ENCODE measurements around the gene SCGB3A2. TPM values are rescaled to one million over a fixed set of nuclear protein-coding genes. Genes with fewer than 3 reads are reported as not detected.

The SCGB3A2 gene
- total RNA-seq, 2 donors from 2014 or later = not detected

GRCh38 chr5:147898875-147899401 is 20.4 kb downstream of the SCGB3A2 start:
- H3K36me3 Mint-ChIP-seq (ENCODE audit: low read depth) = peaks cover 2% of the 10 kb centered on the region

GRCh38 chr5:147901599-147902039 is 23.1 kb downstream of the SCGB3A2 start:
- H3K9me3 ChIP-seq (ENCODE audit: control insufficient read depth, low read length, poor library complexity, severe bottlenecking) = no peaks in the 10 kb centered on the region
- no peaks in the 10 kb centered on the region for H3K4me1 Mint-ChIP-seq
- no peak for ATAC-seq
- peaks cover 15% of the 10 kb centered on the region for H3K27me3 Mint-ChIP-seq
- no peak overlapping the region for H3K27ac Mint-ChIP-seq
- peaks cover 2% of the 10 kb centered on the region for H3K36me3 Mint-ChIP-seq (ENCODE audit: low read depth)
- no peak for DNase-seq
- no peak overlapping the region for H3K4me3 Mint-ChIP-seq

More at GRCh38 chr5:147898875-147899401, 20.4 kb downstream of the SCGB3A2 start:
- no peaks in the 10 kb centered on the region for H3K9me3 ChIP-seq (ENCODE audit: control insufficient read depth, low read length, poor library complexity, severe bottlenecking)
- H3K27me3 Mint-ChIP-seq = peaks cover 26% of the 10 kb centered on the region
- DNase-seq = no peak
- no peak for ATAC-seq
- no peak overlapping the region for H3K27ac Mint-ChIP-seq
- no peaks in the 10 kb centered on the region for H3K4me1 Mint-ChIP-seq
- H3K4me3 Mint-ChIP-seq = no peak overlapping the region

- H3K27ac Mint-ChIP-seq = no peak overlapping the region
- peaks cover 11% of the 10 kb centered on the region for H3K27me3 Mint-ChIP-seq
- no peaks in the 10 kb centered on the region for H3K9me3 ChIP-seq (ENCODE audit: control insufficient read depth, low read length, poor library complexity, severe bottlenecking)
- DNase-seq (no peak), ATAC-seq (no peak)
- no peaks in the 10 kb centered on the region for H3K4me1 Mint-ChIP-seq
- peaks cover 2% of the 10 kb centered on the region for H3K36me3 Mint-ChIP-seq (ENCODE audit: low read depth)
- no peak overlapping the region for H3K4me3 Mint-ChIP-seq
Measured at GRCh38 chr5:147902609-147903115, 24.2 kb downstream of the SCGB3A2 start.

- H3K4me3 Mint-ChIP-seq = no peak overlapping the region
- DNase-seq (no peak), ATAC-seq (no peak)
- H3K36me3 Mint-ChIP-seq (ENCODE audit: low read depth) = peaks cover 2% of the 10 kb centered on the region
- no peak overlapping the region for H3K27ac Mint-ChIP-seq
- H3K9me3 ChIP-seq (ENCODE audit: control insufficient read depth, low read length, poor library complexity, severe bottlenecking) = no peaks in the 10 kb centered on the region
- peaks cover 13% of the 10 kb centered on the region for H3K27me3 Mint-ChIP-seq
- H3K4me1 Mint-ChIP-seq = no peaks in the 10 kb centered on the region
Measured at GRCh38 chr5:147904110-147904509, 25.6 kb downstream of the SCGB3A2 start.

GRCh38 chr5:147906326-147907095 is 28.0 kb downstream of the SCGB3A2 start, which contains the start of gene C5orf46:
Gene C5orf46, minus strand, starts transcription at chr5:147906538. Its CDS starts 37 bp downstream, at chr5:147906501.
- ATAC-seq = no peak
- no peak within 1 kb of the TSS for H3K27ac Mint-ChIP-seq
- peaks cover 14% of the 10 kb centered on the region for H3K27me3 Mint-ChIP-seq
- no peaks in the 10 kb centered on the region for H3K4me1 Mint-ChIP-seq
- no peak for DNase-seq
- H3K4me3 Mint-ChIP-seq = no peak within 1 kb of the TSS
- no peaks in the 10 kb centered on the region for H3K36me3 Mint-ChIP-seq (ENCODE audit: low read depth)
- H3K9me3 ChIP-seq (ENCODE audit: control insufficient read depth, low read length, poor library complexity, severe bottlenecking) = no peaks in the 10 kb centered on the region

GRCh38 chr5:147911427-147911826 is 32.9 kb downstream of the SCGB3A2 start:
- ATAC-seq (no peak), DNase-seq (no peak)
- H3K27me3 Mint-ChIP-seq = peaks cover 37% of the 10 kb centered on the region
- peaks cover 3% of the 10 kb centered on the region for H3K4me1 Mint-ChIP-seq
- no peak overlapping the region for H3K27ac Mint-ChIP-seq
- H3K4me3 Mint-ChIP-seq = no peak overlapping the region
- H3K36me3 Mint-ChIP-seq (ENCODE audit: low read depth) = no peaks in the 10 kb centered on the region
- no peaks in the 10 kb centered on the region for H3K9me3 ChIP-seq (ENCODE audit: control insufficient read depth, low read length, poor library complexity, severe bottlenecking)

GRCh38 chr5:147912011-147912410 is 33.5 kb downstream of the SCGB3A2 start:
- DNase-seq (no peak), ATAC-seq (no peak)
- H3K9me3 ChIP-seq (ENCODE audit: control insufficient read depth, low read length, poor library complexity, severe bottlenecking) = no peaks in the 10 kb centered on the region
- Mint-ChIP-seq H3K27me3 (peaks cover 37% of the 10 kb centered on the region), H3K4me1 (peaks cover 3% of the 10 kb centered on the region), H3K27ac (no peak overlapping the region), H3K36me3 (ENCODE audit: low read depth) (no peaks in the 10 kb centered on the region), H3K4me3 (no peak overlapping the region)

GRCh38 chr5:147913786-147914185 is 35.3 kb downstream of the SCGB3A2 start:
- no peaks in the 10 kb centered on the region for H3K9me3 ChIP-seq (ENCODE audit: control insufficient read depth, low read length, poor library complexity, severe bottlenecking)
- ATAC-seq (no peak), DNase-seq (no peak)
- H3K27me3 Mint-ChIP-seq = peaks cover 31% of the 10 kb centered on the region
- H3K27ac Mint-ChIP-seq = no peak overlapping the region
- H3K4me3 Mint-ChIP-seq = no peak overlapping the region
- peaks cover 3% of the 10 kb centered on the region for H3K4me1 Mint-ChIP-seq
- H3K36me3 Mint-ChIP-seq (ENCODE audit: low read depth) = no peaks in the 10 kb centered on the region

- DNase-seq = no peak
Measured at GRCh38 chr5:147918101-147918685, 39.7 kb downstream of the SCGB3A2 start.

GRCh38 chr5:147918899-147919298 is 40.4 kb downstream of the SCGB3A2 start:
- peaks cover 14% of the 10 kb centered on the region for H3K27me3 Mint-ChIP-seq
- no peak overlapping the region for H3K4me3 Mint-ChIP-seq
- no peak overlapping the region for H3K27ac Mint-ChIP-seq
- DNase-seq (no peak), ATAC-seq (no peak)
- H3K36me3 Mint-ChIP-seq (ENCODE audit: low read depth) = no peaks in the 10 kb centered on the region
- H3K9me3 ChIP-seq (ENCODE audit: control insufficient read depth, low read length, poor library complexity, severe bottlenecking) = no peaks in the 10 kb centered on the region
- no peaks in the 10 kb centered on the region for H3K4me1 Mint-ChIP-seq

More at GRCh38 chr5:147918101-147918685, 39.7 kb downstream of the SCGB3A2 start:
- H3K36me3 Mint-ChIP-seq (ENCODE audit: low read depth) = no peaks in the 10 kb centered on the region
- no peak for ATAC-seq
- H3K9me3 ChIP-seq (ENCODE audit: control insufficient read depth, low read length, poor library complexity, severe bottlenecking) = no peaks in the 10 kb centered on the region
- no peak overlapping the region for H3K4me3 Mint-ChIP-seq
- peaks cover 21% of the 10 kb centered on the region for H3K27me3 Mint-ChIP-seq
- no peak overlapping the region for H3K27ac Mint-ChIP-seq
- no peaks in the 10 kb centered on the region for H3K4me1 Mint-ChIP-seq

- ATAC-seq (no peak), DNase-seq (no peak)
- Mint-ChIP-seq H3K36me3 (ENCODE audit: low read depth) (no peaks in the 10 kb centered on the region), H3K4me3 (no peak overlapping the region), H3K27ac (no peak overlapping the region), H3K27me3 (peaks cover 13% of the 10 kb centered on the region), H3K4me1 (no peaks in the 10 kb centered on the region)
- H3K9me3 ChIP-seq (ENCODE audit: control insufficient read depth, low read length, poor library complexity, severe bottlenecking) = no peaks in the 10 kb centered on the region
Measured at GRCh38 chr5:147920420-147921030, 42.0 kb downstream of the SCGB3A2 start.

GRCh38 chr5:147921136-147921535 is 42.6 kb downstream of the SCGB3A2 start:
- ATAC-seq = no peak

GRCh38 chr5:147925020-147925419 is 46.5 kb downstream of the SCGB3A2 start:
- ATAC-seq = no peak
- Mint-ChIP-seq H3K36me3 (ENCODE audit: low read depth) (no peaks in the 10 kb centered on the region), H3K27ac (no peak overlapping the region), H3K4me1 (no peaks in the 10 kb centered on the region), H3K4me3 (no peak overlapping the region), H3K27me3 (peaks cover 7% of the 10 kb centered on the region)
- H3K9me3 ChIP-seq (ENCODE audit: control insufficient read depth, low read length, poor library complexity, severe bottlenecking) = no peaks in the 10 kb centered on the region
- no peak for DNase-seq

More at GRCh38 chr5:147921136-147921535, 42.6 kb downstream of the SCGB3A2 start:
- no peak for DNase-seq
- Mint-ChIP-seq H3K27ac (no peak overlapping the region), H3K4me1 (no peaks in the 10 kb centered on the region), H3K36me3 (ENCODE audit: low read depth) (no peaks in the 10 kb centered on the region), H3K4me3 (no peak overlapping the region), H3K27me3 (peaks cover 13% of the 10 kb centered on the region)
- no peaks in the 10 kb centered on the region for H3K9me3 ChIP-seq (ENCODE audit: control insufficient read depth, low read length, poor library complexity, severe bottlenecking)

Measured in T-helper 17 cell (primary cell).